HepG2 (cell line): Measurements from ENCODE around the gene CENATAC. TPM values are rescaled to one million over a fixed set of nuclear protein-coding genes. Genes with fewer than 3 reads are reported as not detected.

Experiments
- FLYWCH1 ChIP-seq: sonication (generic); formaldehyde crosslinking; IDR thresholded peaks from 2 replicates; pipeline ENCODE4 v1.8.1; 2023; ENCODE audit warnings: mild to moderate bottlenecking, missing genetic modification reagents
- FOXJ3 ChIP-seq: sonication (generic); formaldehyde crosslinking; IDR thresholded peaks from 2 replicates; pipeline ENCODE4 v1.4.0; 2020; ENCODE audit warnings: missing genetic modification reagents, mild to moderate bottlenecking, borderline replicate concordance
- FOXO4 ChIP-seq: sonication (generic); formaldehyde crosslinking; conservative IDR thresholded peaks from 2 replicates; pipeline ENCODE4 v1.8.1; 2023; ENCODE audit warnings: missing genetic modification reagents
- GZF1 ChIP-seq: sonication (generic); formaldehyde crosslinking; IDR thresholded peaks from 2 replicates; pipeline ENCODE4 v1.5.1; 2020; ENCODE audit warnings: mild to moderate bottlenecking, missing genetic modification reagents
- HDAC1 ChIP-seq: sonication (generic); formaldehyde crosslinking; IDR thresholded peaks from 2 replicates; pipeline ENCODE4 v1.5.1; 2020; ENCODE audit warnings: mild to moderate bottlenecking, missing genetic modification reagents
- IRF2 ChIP-seq: IDR thresholded peaks from 2 replicates; pipeline ENCODE4 v1.6.1; 2018; ENCODE audit warnings: missing genetic modification reagents, missing compliant biosample characterization
- MAZ ChIP-seq, 2 experiments: sonication (generic) in 1 of 2; formaldehyde crosslinking in 1 of 2; IDR thresholded peaks; 2 replicates each; pipeline versions ENCODE4 v1.5.0 to v1.6.1; 2012 to 2020; ENCODE audit warnings: low read depth in 2 of 2, mild to moderate bottlenecking in 2 of 2, borderline replicate concordance in 1 of 2, improper control_type of control experiment in 1 of 2, low read length in 1 of 2, missing genetic modification reagents in 1 of 2, moderate library complexity in 1 of 2
- MED1 ChIP-seq: sonication (generic); formaldehyde crosslinking; IDR thresholded peaks from 2 replicates; pipeline ENCODE4 v1.4.0; 2020; ENCODE audit warnings: missing genetic modification reagents
- PHF8 ChIP-seq: sonication (generic); formaldehyde crosslinking; IDR thresholded peaks from 2 replicates; pipeline ENCODE4 v1.5.0; 2020; ENCODE audit warnings: missing genetic modification reagents
- SCMH1 ChIP-seq: sonication (generic); formaldehyde crosslinking; IDR thresholded peaks from 2 replicates; pipeline ENCODE4 v1.9.0; 2021; ENCODE audit warnings: missing genetic modification reagents, mild to moderate bottlenecking, borderline replicate concordance
- STAG1 ChIP-seq: sonication (generic); formaldehyde crosslinking; IDR thresholded peaks from 2 replicates; pipeline ENCODE4 v1.4.0; 2020; ENCODE audit warnings: missing genetic modification reagents
- WIZ ChIP-seq: sonication (generic); formaldehyde crosslinking; IDR thresholded peaks from 2 replicates; pipeline ENCODE4 v1.5.1; 2020; ENCODE audit warnings: mild to moderate bottlenecking, missing genetic modification reagents
- ZBTB7B ChIP-seq: sonication (generic); formaldehyde crosslinking; IDR thresholded peaks from 2 replicates; pipeline ENCODE4 v1.4.0; 2020; ENCODE audit warnings: missing genetic modification reagents
- ZC3H13 ChIP-seq: sonication (generic); formaldehyde crosslinking; IDR thresholded peaks from 2 replicates; pipeline ENCODE4 v1.8.1; 2023; ENCODE audit warnings: mild to moderate bottlenecking, missing genetic modification reagents, moderate library complexity
- ZNF234 ChIP-seq: sonication (generic); formaldehyde crosslinking; conservative IDR thresholded peaks from 2 replicates; pipeline ENCODE4 v1.5.1; 2020; ENCODE audit warnings: mild to moderate bottlenecking, missing genetic modification reagents
- ZNF343 ChIP-seq: sonication (generic); formaldehyde crosslinking; IDR thresholded peaks from 2 replicates; pipeline ENCODE4 v1.4.0; 2020; ENCODE audit warnings: mild to moderate bottlenecking, missing genetic modification reagents
- ZNF367 ChIP-seq: sonication (generic); formaldehyde crosslinking; IDR thresholded peaks from 2 replicates; pipeline ENCODE4 v1.4.0; 2020; ENCODE audit warnings: missing genetic modification reagents, borderline replicate concordance
- ZNF577 ChIP-seq: sonication (generic); formaldehyde crosslinking; IDR thresholded peaks from 2 replicates; pipeline ENCODE4 v1.4.0; 2020; ENCODE audit warnings: mild to moderate bottlenecking, low read depth, missing genetic modification reagents, borderline replicate concordance
- polyA plus RNA-seq, 8 experiments: library from polyadenylated mRNA; depleted of rRNA in 3 of 8; stranded (reverse) in 7 of 8; unstranded in 1 of 8; fragments of >200 nt; fragmentation: Illumina TruSeq in 4 of 8; extraction: Trizol in 4 of 8; gene quantifications; 2 replicates each; pipeline versions ENCODE4 v1.2.1 to v1.2.3, GENCODE V29; 2011 to 2016; ENCODE audit warnings: low read depth in 4 of 8, missing spikeins in 1 of 8, mixed read lengths in 1 of 8; ENCODE audit not compliant: insufficient read depth in 1 of 8
- total RNA-seq, 5 experiments: library from RNA; depleted of rRNA; stranded (reverse); fragments of >200 nt; fragmentation: Illumina TruSeq; extraction: Trizol; gene quantifications; 2 replicates each; pipeline ENCODE4 v1.2.3, GENCODE V29; 2016; ENCODE audit warnings: low read depth in 1 of 5
- TF ChIP-seq, protein P1 (sequence below): IDR thresholded peaks from 2 replicates; pipeline ENCODE4 v1.6.1; 2012; ENCODE audit warnings: low read length, improper control_type of control experiment
- TF ChIP-seq, protein P2 (sequence below): sonication (generic); formaldehyde crosslinking; IDR thresholded peaks from 2 replicates; pipeline ENCODE4 v1.4.0; 2020; ENCODE audit warnings: missing genetic modification reagents
- TF ChIP-seq, protein P3 (sequence below): sonication (generic); formaldehyde crosslinking; IDR thresholded peaks from 2 replicates; pipeline ENCODE4 v1.8.0; 2022; ENCODE audit warnings: missing genetic modification reagents, low read depth, mild to moderate bottlenecking, borderline replicate concordance
- TF ChIP-seq, protein P4 (sequence below): sonication (generic); formaldehyde crosslinking; IDR thresholded peaks from 2 replicates; pipeline ENCODE4 v1.8.1; 2023; ENCODE audit warnings: mild to moderate bottlenecking, inconsistent platforms, moderate library complexity, missing genetic modification reagents, borderline replicate concordance

The CENATAC gene
- total and polyA plus RNA-seq, 2 of the 13 experiments (the other 11 are each of a cell fraction or from before 2014, with no cell fraction given) = 21.7 to 25.0 TPM

DNA sequence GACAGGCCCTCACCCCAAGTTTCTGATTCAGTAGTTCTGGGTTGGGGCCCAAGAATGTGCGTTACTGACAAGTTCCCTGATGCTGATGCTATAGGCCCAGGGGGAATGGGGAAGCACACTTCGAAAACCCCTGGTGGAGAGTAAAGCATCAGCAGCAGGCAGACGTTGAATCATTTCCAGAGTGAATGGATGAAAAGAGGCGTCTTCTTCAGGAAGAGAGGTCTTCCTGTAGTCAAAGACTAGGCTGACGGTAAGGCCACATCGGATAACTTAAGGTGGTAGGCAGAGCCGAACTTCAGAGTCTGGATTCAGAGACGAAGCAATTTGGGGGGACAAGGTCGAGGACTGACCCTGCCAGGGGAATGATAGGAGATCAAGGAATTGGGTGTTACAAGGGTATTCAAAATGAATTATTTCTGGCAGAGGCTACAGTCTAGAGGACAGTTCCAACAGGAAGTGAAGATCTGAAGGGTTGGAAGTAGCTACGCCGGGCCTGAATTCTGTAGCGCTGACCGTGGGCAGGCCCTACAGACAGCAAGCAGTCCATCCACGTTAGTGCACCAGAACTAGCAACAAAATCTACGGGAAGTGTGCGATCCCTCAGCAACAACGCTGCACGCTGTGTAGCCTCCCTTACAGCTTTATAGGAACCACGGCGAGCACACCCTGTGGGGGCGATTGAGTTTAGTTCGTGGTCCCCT lies 862 bp upstream of the CENATAC start (continued):
- TF ChIP-seq, protein P1, sequence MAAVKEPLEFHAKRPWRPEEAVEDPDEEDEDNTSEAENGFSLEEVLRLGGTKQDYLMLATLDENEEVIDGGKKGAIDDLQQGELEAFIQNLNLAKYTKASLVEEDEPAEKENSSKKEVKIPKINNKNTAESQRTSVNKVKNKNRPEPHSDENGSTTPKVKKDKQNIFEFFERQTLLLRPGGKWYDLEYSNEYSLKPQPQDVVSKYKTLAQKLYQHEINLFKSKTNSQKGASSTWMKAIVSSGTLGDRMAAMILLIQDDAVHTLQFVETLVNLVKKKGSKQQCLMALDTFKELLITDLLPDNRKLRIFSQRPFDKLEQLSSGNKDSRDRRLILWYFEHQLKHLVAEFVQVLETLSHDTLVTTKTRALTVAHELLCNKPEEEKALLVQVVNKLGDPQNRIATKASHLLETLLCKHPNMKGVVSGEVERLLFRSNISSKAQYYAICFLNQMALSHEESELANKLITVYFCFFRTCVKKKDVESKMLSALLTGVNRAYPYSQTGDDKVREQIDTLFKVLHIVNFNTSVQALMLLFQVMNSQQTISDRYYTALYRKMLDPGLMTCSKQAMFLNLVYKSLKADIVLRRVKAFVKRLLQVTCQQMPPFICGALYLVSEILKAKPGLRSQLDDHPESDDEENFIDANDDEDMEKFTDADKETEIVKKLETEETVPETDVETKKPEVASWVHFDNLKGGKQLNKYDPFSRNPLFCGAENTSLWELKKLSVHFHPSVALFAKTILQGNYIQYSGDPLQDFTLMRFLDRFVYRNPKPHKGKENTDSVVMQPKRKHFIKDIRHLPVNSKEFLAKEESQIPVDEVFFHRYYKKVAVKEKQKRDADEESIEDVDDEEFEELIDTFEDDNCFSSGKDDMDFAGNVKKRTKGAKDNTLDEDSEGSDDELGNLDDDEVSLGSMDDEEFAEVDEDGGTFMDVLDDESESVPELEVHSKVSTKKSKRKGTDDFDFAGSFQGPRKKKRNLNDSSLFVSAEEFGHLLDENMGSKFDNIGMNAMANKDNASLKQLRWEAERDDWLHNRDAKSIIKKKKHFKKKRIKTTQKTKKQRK = no peak
- TF ChIP-seq, protein P2, sequence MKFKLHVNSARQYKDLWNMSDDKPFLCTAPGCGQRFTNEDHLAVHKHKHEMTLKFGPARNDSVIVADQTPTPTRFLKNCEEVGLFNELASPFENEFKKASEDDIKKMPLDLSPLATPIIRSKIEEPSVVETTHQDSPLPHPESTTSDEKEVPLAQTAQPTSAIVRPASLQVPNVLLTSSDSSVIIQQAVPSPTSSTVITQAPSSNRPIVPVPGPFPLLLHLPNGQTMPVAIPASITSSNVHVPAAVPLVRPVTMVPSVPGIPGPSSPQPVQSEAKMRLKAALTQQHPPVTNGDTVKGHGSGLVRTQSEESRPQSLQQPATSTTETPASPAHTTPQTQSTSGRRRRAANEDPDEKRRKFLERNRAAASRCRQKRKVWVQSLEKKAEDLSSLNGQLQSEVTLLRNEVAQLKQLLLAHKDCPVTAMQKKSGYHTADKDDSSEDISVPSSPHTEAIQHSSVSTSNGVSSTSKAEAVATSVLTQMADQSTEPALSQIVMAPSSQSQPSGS (CRISPR knock-in tag) = no peak
- TF ChIP-seq HDAC1 (CRISPR knock-in tag) = no peak
- no peak for TF ChIP-seq GZF1 (CRISPR knock-in tag)
- TF ChIP-seq MAZ (IDR thresholded peaks at IDR 0.05; ENCODE audit: borderline replicate concordance, low read depth, low read length) = no peak
- no peak for TF ChIP-seq MAZ (CRISPR knock-in tag; IDR thresholded peaks at IDR 0.05; ENCODE audit: low read depth)
- TF ChIP-seq SCMH1 = no peak
- 0 out of 2 replicates have a peak, but pooled peaks have one; percentile 46 for TF ChIP-seq ZNF343 (CRISPR knock-in tag)
- no peak for TF ChIP-seq STAG1 (CRISPR knock-in tag)
- TF ChIP-seq ZBTB7B (CRISPR knock-in tag) = 0 out of 2 replicates have a peak, but pooled peaks have one; percentile 4
- TF ChIP-seq, protein P3, sequence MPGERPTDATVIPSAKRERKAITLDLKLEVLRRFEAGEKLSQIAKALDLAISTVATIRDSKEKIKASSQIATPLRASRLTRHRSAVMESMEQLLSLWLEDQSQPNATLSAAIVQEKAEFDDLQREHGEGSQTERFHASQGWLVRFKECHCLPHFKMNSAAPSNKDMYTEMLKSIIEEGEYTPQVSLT (CRISPR knock-in tag) = 0 out of 2 replicates have a peak, but pooled peaks have one; percentile 20
- 0 out of 2 replicates have a peak, but pooled peaks have one; percentile 13 for TF ChIP-seq FOXJ3 (CRISPR knock-in tag)
- TF ChIP-seq, protein P4, sequence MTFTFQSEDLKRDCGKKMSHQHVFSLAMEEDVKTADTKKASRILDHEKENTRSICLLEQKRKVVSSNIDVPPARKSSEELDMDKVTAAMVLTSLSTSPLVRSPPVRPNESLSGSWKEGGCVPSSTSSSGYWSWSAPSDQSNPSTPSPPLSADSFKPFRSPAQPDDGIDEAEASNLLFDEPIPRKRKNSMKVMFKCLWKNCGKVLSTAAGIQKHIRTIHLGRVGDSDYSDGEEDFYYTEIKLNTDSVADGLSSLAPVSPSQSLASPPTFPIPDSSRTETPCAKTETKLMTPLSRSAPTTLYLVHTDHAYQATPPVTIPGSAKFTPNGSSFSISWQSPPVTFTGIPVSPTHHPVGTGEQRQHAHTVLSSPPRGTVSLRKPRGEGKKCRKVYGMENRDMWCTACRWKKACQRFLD (CRISPR knock-in tag) = no peak
- TF ChIP-seq MED1 = no peak
- peak; percentile 21; the same call in 1 of the 2 replicates for TF ChIP-seq WIZ (CRISPR knock-in tag)
- no peak for TF ChIP-seq FOXO4 (CRISPR knock-in tag)
- TF ChIP-seq IRF2 = no peak
- TF ChIP-seq ZNF577 = no peak
- TF ChIP-seq FLYWCH1 (CRISPR knock-in tag) = 0 out of 2 replicates have a peak, but pooled peaks have one; percentile 51
- no peak for TF ChIP-seq PHF8 (CRISPR knock-in tag)
- TF ChIP-seq ZNF367 (CRISPR knock-in tag) = no peak
- no peak for TF ChIP-seq ZC3H13 (CRISPR knock-in tag)
- TF ChIP-seq ZNF234 = no peak
